Brain microvascular endothelial cell (primary cell): ENCODE results near the gene DOLPP1.

ENCODE experiments used
- DNase-seq: peaks from one replicate; pipeline ENCODE4 v3.0.0-alpha.2; 2020
- H3K27ac ChIP-seq: fragments of 250-450 bp; sonication (Bioruptor Pico); 2 replicates; pipeline ENCODE4 v1.5.1; 2020; ENCODE audit warnings: mild to moderate bottlenecking, moderate library complexity
- H3K27me3 ChIP-seq: fragments of 250-450 bp; sonication (Bioruptor Pico); replicated peaks from 2 replicates; pipeline ENCODE4 v1.5.1; 2020; ENCODE audit warnings: mild to moderate bottlenecking
- H3K36me3 ChIP-seq: fragments of 250-450 bp; sonication (Bioruptor Pico); replicated peaks from 2 replicates; pipeline ENCODE4 v1.5.1; 2020; ENCODE audit warnings: mild to moderate bottlenecking
- H3K4me3 ChIP-seq: 2 replicates; pipeline ENCODE4 v1.5.1; 2011; ENCODE audit warnings: low read depth, mild to moderate bottlenecking, control low read depth, low read length, moderate library complexity
- CTCF ChIP-seq: IDR thresholded peaks from 2 replicates; pipeline ENCODE4 v1.5.1; 2011; ENCODE audit warnings: low read depth, mild to moderate bottlenecking, moderate library complexity, low read length, control low read depth, inconsistent platforms; ENCODE audit errors: missing control alignments
- in situ Hi-C: cut with HindIII; loops from 2 replicates; pipeline ENCODE4 v1.10.0; 2017; ENCODE audit warnings: low sequenced_read_pairs, low pct_ligation_motif_present

The DOLPP1 gene

GRCh38 chr9:129138476-129139232, 57.7 kb downstream of the DOLPP1 start:
- Histone ChIP-seq H3K27me3 (no peaks in the 10 kb centered on the region), H3K27ac (peak overlapping the region; percentile 100), H3K36me3 (peaks cover 35% of the 10 kb centered on the region), H3K4me3 (no peak overlapping the region)
- in situ Hi-C loops: loop anchor here (10.0 kb wide), 1 partner anchor 486 kb away; the partner anchor contains the start of genes C9orf50 and NTMT1
- no peak for DNase-seq
- no peak for TF ChIP-seq CTCF

GRCh38 chr9:129139233-129139992, 58.5 kb downstream of the DOLPP1 start:
- in situ Hi-C loops: loop anchor here (10.0 kb wide), 1 partner anchor 485 kb away; the partner anchor contains the start of genes C9orf50 and NTMT1
- DNase-seq: peak; percentile 78
- Histone ChIP-seq H3K27ac (peak overlapping the region; percentile 100), H3K4me3 (peak overlapping the region; percentile 37), H3K27me3 (no peaks in the 10 kb centered on the region), H3K36me3 (peaks cover 38% of the 10 kb centered on the region)
- TF ChIP-seq CTCF: peak; percentile 81

- peak; percentile 99 for DNase-seq
- Histone ChIP-seq H3K27me3 (no peaks in the 10 kb centered on the region), H3K4me3 (peak overlapping the region; percentile 37), H3K36me3 (peaks cover 32% of the 10 kb centered on the region), H3K27ac (peak overlapping the region; percentile 100)
- no peak for TF ChIP-seq CTCF
- in situ Hi-C loops: loop anchor here (10.0 kb wide), 1 partner anchor 485 kb away; the partner anchor contains the start of genes C9orf50 and NTMT1
Measured at GRCh38 chr9:129139993-129140396, 59.1 kb downstream of the DOLPP1 start.
